Astrocyte (in vitro differentiated cells and primary cell): ENCODE results near the gene MROH2A.

Source experiments
- EZH2 ChIP-seq: IDR thresholded peaks from 2 replicates; pipeline ENCODE4 v1.6.1; 2012; ENCODE audit warnings: mild to moderate bottlenecking, low read length, inconsistent platforms; ENCODE audit not compliant: insufficient read depth
- TF ChIP-seq, protein P1 (sequence below): IDR thresholded peaks from 2 replicates; pipeline ENCODE4 v1.5.1; 2011; ENCODE audit warnings: low read depth, mild to moderate bottlenecking, inconsistent platforms, low read length, moderate library complexity; ENCODE audit not compliant: insufficient read depth

DNA sequence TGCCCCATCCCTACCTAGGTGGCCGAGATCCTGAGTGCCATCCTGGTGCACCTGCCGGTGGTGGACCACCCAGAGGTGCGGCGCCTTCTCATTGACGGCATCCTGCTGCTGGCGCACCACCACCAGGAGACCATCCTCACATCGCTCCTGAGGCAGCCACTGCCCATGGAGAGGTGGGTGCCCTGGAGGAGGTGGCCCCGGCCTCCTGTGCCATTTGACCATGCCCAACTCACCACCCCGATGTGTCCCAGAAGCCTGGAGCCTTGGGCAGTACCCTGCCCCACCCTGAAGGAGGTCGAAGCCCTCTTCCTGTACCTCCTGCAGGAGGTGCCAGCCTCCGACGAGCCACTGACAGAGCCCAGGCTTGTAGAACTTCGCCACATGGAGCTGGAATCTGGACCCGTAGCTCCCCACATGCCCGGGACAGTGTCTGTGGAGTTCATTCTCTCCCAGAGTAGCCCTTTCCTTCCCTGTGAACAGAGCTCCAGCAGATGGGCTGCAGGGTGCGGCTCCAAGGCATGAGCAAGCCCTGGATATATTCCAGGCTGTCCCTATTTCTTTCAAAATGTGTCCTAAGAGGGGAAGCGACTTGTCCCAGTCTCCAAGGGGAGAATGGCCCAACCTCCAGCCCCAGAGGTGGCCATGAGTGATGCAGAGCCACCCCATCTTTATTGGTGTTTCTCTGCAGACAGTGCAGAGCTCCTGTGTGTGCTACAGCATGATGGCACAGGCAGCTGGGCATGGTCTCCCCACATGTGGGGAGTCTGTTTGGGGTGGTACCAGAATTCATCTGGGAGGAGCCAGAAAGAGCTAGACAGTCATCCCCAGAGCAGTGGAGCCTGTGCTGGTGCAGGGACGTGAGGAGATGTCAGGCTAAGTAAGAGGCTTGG lies 42.0 kb downstream of the MROH2A start:
- TF ChIP-seq, protein P1, sequence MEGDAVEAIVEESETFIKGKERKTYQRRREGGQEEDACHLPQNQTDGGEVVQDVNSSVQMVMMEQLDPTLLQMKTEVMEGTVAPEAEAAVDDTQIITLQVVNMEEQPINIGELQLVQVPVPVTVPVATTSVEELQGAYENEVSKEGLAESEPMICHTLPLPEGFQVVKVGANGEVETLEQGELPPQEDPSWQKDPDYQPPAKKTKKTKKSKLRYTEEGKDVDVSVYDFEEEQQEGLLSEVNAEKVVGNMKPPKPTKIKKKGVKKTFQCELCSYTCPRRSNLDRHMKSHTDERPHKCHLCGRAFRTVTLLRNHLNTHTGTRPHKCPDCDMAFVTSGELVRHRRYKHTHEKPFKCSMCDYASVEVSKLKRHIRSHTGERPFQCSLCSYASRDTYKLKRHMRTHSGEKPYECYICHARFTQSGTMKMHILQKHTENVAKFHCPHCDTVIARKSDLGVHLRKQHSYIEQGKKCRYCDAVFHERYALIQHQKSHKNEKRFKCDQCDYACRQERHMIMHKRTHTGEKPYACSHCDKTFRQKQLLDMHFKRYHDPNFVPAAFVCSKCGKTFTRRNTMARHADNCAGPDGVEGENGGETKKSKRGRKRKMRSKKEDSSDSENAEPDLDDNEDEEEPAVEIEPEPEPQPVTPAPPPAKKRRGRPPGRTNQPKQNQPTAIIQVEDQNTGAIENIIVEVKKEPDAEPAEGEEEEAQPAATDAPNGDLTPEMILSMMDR = no peak
- TF ChIP-seq EZH2 = no peak
